ENCODE data around the gene TK1.
A peak's percentile ranks its signal among the peaks of the same experiment; 100 is the strongest.

The TK1 gene

GRCh38 chr17:78202666-78203065 is 15.8 kb upstream of the TK1 start:
- no peaks in the 10 kb centered on the region for H3K27me3 ChIP-seq (ENCODE audit: control insufficient read depth in 1 of 2, insufficient read depth in 2 of 2, low read length in 2 of 2)
- H3K4me3 ChIP-seq (ENCODE audit: low read depth in 1 of 2, low read length in 2 of 2), result no peak overlapping the region
- peaks cover 3 to 22% of the 10 kb centered on the region in 2 donors for H3K36me3 ChIP-seq (ENCODE audit: control insufficient read depth in 1 of 2, insufficient read depth in 2 of 2, low read length in 2 of 2)
- H3K27ac ChIP-seq (ENCODE audit: low read depth, low read length), result no peak overlapping the region
- no peak overlapping the region for H3K9ac ChIP-seq (ENCODE audit: low read depth in 1 of 2, low read length in 2 of 2)
- no peaks in the 10 kb centered on the region for H3K4me1 ChIP-seq (ENCODE audit: control insufficient read depth in 1 of 2, insufficient read depth in 2 of 2, low read length in 2 of 2)
- H3K9me3 ChIP-seq (ENCODE audit: control insufficient read depth in 1 of 2, low read length in 2 of 2), result no peaks in the 10 kb centered on the region

- Histone ChIP-seq H3K27ac (ENCODE audit: low read depth, low read length) (no peak overlapping the region), H3K9ac (ENCODE audit: low read depth in 1 of 2, low read length in 2 of 2) (no peak overlapping the region), H3K9me3 (ENCODE audit: control insufficient read depth in 1 of 2, low read length in 2 of 2) (no peaks in the 10 kb centered on the region), H3K4me3 (ENCODE audit: low read depth in 1 of 2, low read length in 2 of 2) (no peak overlapping the region), H3K36me3 (ENCODE audit: control insufficient read depth in 1 of 2, insufficient read depth in 2 of 2, low read length in 2 of 2) (peaks cover 9 to 31% of the 10 kb centered on the region in 2 donors), H3K4me1 (ENCODE audit: control insufficient read depth in 1 of 2, insufficient read depth in 2 of 2, low read length in 2 of 2) (no peaks in the 10 kb centered on the region), H3K27me3 (ENCODE audit: control insufficient read depth in 1 of 2, insufficient read depth in 2 of 2, low read length in 2 of 2) (no peaks in the 10 kb centered on the region)
Observed at GRCh38 chr17:78200451-78200850, 13.6 kb upstream of the TK1 start.

- Histone ChIP-seq H3K27me3 (ENCODE audit: control insufficient read depth in 1 of 2, insufficient read depth in 2 of 2, low read length in 2 of 2) (no peaks in the 10 kb centered on the region), H3K4me3 (ENCODE audit: low read depth in 1 of 2, low read length in 2 of 2) (no peak overlapping the region), H3K9me3 (ENCODE audit: control insufficient read depth in 1 of 2, low read length in 2 of 2) (no peaks in the 10 kb centered on the region), H3K4me1 (ENCODE audit: control insufficient read depth in 1 of 2, insufficient read depth in 2 of 2, low read length in 2 of 2) (peaks cover 0 to 4% of the 10 kb centered on the region in 2 donors), H3K9ac (ENCODE audit: low read depth in 1 of 2, low read length in 2 of 2) (no peak overlapping the region), H3K36me3 (ENCODE audit: control insufficient read depth in 1 of 2, insufficient read depth in 2 of 2, low read length in 2 of 2) (peaks cover 6 to 21% of the 10 kb centered on the region in 2 donors), H3K27ac (ENCODE audit: low read depth, low read length) (no peak overlapping the region)
Observed at GRCh38 chr17:78197147-78197832, 10.4 kb upstream of the TK1 start.

GRCh38 chr17:78196716-78197115 is 9.9 kb upstream of the TK1 start:
- Histone ChIP-seq H3K27ac (ENCODE audit: low read depth, low read length) (no peak overlapping the region), H3K9me3 (ENCODE audit: control insufficient read depth in 1 of 2, low read length in 2 of 2) (no peaks in the 10 kb centered on the region), H3K4me1 (ENCODE audit: control insufficient read depth in 1 of 2, insufficient read depth in 2 of 2, low read length in 2 of 2) (peaks cover 0 to 4% of the 10 kb centered on the region in 2 donors), H3K36me3 (ENCODE audit: control insufficient read depth in 1 of 2, insufficient read depth in 2 of 2, low read length in 2 of 2) (peaks cover 6 to 21% of the 10 kb centered on the region in 2 donors), H3K27me3 (ENCODE audit: control insufficient read depth in 1 of 2, insufficient read depth in 2 of 2, low read length in 2 of 2) (no peaks in the 10 kb centered on the region), H3K9ac (ENCODE audit: low read depth in 1 of 2, low read length in 2 of 2) (no peak overlapping the region), H3K4me3 (ENCODE audit: low read depth in 1 of 2, low read length in 2 of 2) (no peak overlapping the region)

GRCh38 chr17:78185981-78186691 is 716 bp downstream of the TK1 start:
- no peaks in the 10 kb centered on the region for H3K9me3 ChIP-seq (ENCODE audit: control insufficient read depth in 1 of 2, low read length in 2 of 2)
- H3K4me3 ChIP-seq (ENCODE audit: low read depth in 1 of 2, low read length in 2 of 2), result peak overlapping the region; percentile 24 to 53
- peaks cover 5 to 29% of the 10 kb centered on the region in 2 donors for H3K4me1 ChIP-seq (ENCODE audit: control insufficient read depth in 1 of 2, insufficient read depth in 2 of 2, low read length in 2 of 2)
- H3K36me3 ChIP-seq (ENCODE audit: control insufficient read depth in 1 of 2, insufficient read depth in 2 of 2, low read length in 2 of 2), result peaks cover 0 to 5% of the 10 kb centered on the region in 2 donors
- no peak overlapping the region for H3K27ac ChIP-seq (ENCODE audit: low read depth, low read length)
- no peaks in the 10 kb centered on the region for H3K27me3 ChIP-seq (ENCODE audit: control insufficient read depth in 1 of 2, insufficient read depth in 2 of 2, low read length in 2 of 2)
- H3K9ac ChIP-seq (ENCODE audit: low read depth in 1 of 2, low read length in 2 of 2), result peak overlapping the region; percentile 2 to 39

- H3K4me1 ChIP-seq (ENCODE audit: control insufficient read depth in 1 of 2, insufficient read depth in 2 of 2, low read length in 2 of 2), result peaks cover 14 to 32% of the 10 kb centered on the region in 2 donors
- no peak overlapping the region for H3K4me3 ChIP-seq (ENCODE audit: low read depth in 1 of 2, low read length in 2 of 2)
- peak overlapping the region; percentile 18 for H3K27ac ChIP-seq (ENCODE audit: low read depth, low read length)
- peaks cover 0 to 3% of the 10 kb centered on the region in 2 donors for H3K36me3 ChIP-seq (ENCODE audit: control insufficient read depth in 1 of 2, insufficient read depth in 2 of 2, low read length in 2 of 2)
- no peaks in the 10 kb centered on the region for H3K9me3 ChIP-seq (ENCODE audit: control insufficient read depth in 1 of 2, low read length in 2 of 2)
- H3K27me3 ChIP-seq (ENCODE audit: control insufficient read depth in 1 of 2, insufficient read depth in 2 of 2, low read length in 2 of 2), result no peaks in the 10 kb centered on the region
- H3K9ac ChIP-seq (ENCODE audit: low read depth in 1 of 2, low read length in 2 of 2), result no peak overlapping the region
Observed at GRCh38 chr17:78184868-78185267, 2.0 kb downstream of the TK1 start.

- Histone ChIP-seq H3K4me3 (ENCODE audit: low read depth in 1 of 2, low read length in 2 of 2) (no peak overlapping the region), H3K27ac (ENCODE audit: low read depth, low read length) (no peak overlapping the region), H3K4me1 (ENCODE audit: control insufficient read depth in 1 of 2, insufficient read depth in 2 of 2, low read length in 2 of 2) (peaks cover 14 to 32% of the 10 kb centered on the region in 2 donors), H3K36me3 (ENCODE audit: control insufficient read depth in 1 of 2, insufficient read depth in 2 of 2, low read length in 2 of 2) (peaks cover 0 to 3% of the 10 kb centered on the region in 2 donors), H3K9ac (ENCODE audit: low read depth in 1 of 2, low read length in 2 of 2) (no peak overlapping the region), H3K9me3 (ENCODE audit: control insufficient read depth in 1 of 2, low read length in 2 of 2) (no peaks in the 10 kb centered on the region), H3K27me3 (ENCODE audit: control insufficient read depth in 1 of 2, insufficient read depth in 2 of 2, low read length in 2 of 2) (no peaks in the 10 kb centered on the region)
Observed at GRCh38 chr17:78184351-78184750, 2.5 kb downstream of the TK1 start.

GRCh38 chr17:78183916-78184315 is 2.9 kb downstream of the TK1 start:
- Histone ChIP-seq H3K27ac (ENCODE audit: low read depth, low read length) (no peak overlapping the region), H3K9ac (ENCODE audit: low read depth in 1 of 2, low read length in 2 of 2) (no peak overlapping the region), H3K9me3 (ENCODE audit: control insufficient read depth in 1 of 2, low read length in 2 of 2) (no peaks in the 10 kb centered on the region), H3K36me3 (ENCODE audit: control insufficient read depth in 1 of 2, insufficient read depth in 2 of 2, low read length in 2 of 2) (peaks cover 0 to 3% of the 10 kb centered on the region in 2 donors), H3K4me1 (ENCODE audit: control insufficient read depth in 1 of 2, insufficient read depth in 2 of 2, low read length in 2 of 2) (peaks cover 14 to 32% of the 10 kb centered on the region in 2 donors), H3K27me3 (ENCODE audit: control insufficient read depth in 1 of 2, insufficient read depth in 2 of 2, low read length in 2 of 2) (no peaks in the 10 kb centered on the region), H3K4me3 (ENCODE audit: low read depth in 1 of 2, low read length in 2 of 2) (no peak overlapping the region)

GRCh38 chr17:78182504-78182903 is 4.3 kb downstream of the TK1 start:
- H3K9me3 ChIP-seq (ENCODE audit: control insufficient read depth in 1 of 2, low read length in 2 of 2), result no peaks in the 10 kb centered on the region
- H3K4me3 ChIP-seq (ENCODE audit: low read depth in 1 of 2, low read length in 2 of 2), result no peak overlapping the region
- no peak overlapping the region for H3K27ac ChIP-seq (ENCODE audit: low read depth, low read length)
- H3K27me3 ChIP-seq (ENCODE audit: control insufficient read depth in 1 of 2, insufficient read depth in 2 of 2, low read length in 2 of 2), result no peaks in the 10 kb centered on the region
- no peak overlapping the region for H3K9ac ChIP-seq (ENCODE audit: low read depth in 1 of 2, low read length in 2 of 2)
- H3K4me1 ChIP-seq (ENCODE audit: control insufficient read depth in 1 of 2, insufficient read depth in 2 of 2, low read length in 2 of 2), result peaks cover 14 to 29% of the 10 kb centered on the region in 2 donors
- peaks cover 0 to 3% of the 10 kb centered on the region in 2 donors for H3K36me3 ChIP-seq (ENCODE audit: control insufficient read depth in 1 of 2, insufficient read depth in 2 of 2, low read length in 2 of 2)

GRCh38 chr17:78180508-78180907 is 6.3 kb downstream of the TK1 start:
- Histone ChIP-seq H3K27me3 (ENCODE audit: control insufficient read depth in 1 of 2, insufficient read depth in 2 of 2, low read length in 2 of 2) (no peaks in the 10 kb centered on the region), H3K4me3 (ENCODE audit: low read depth in 1 of 2, low read length in 2 of 2) (no peak overlapping the region), H3K4me1 (ENCODE audit: control insufficient read depth in 1 of 2, insufficient read depth in 2 of 2, low read length in 2 of 2) (peaks cover 25 to 29% of the 10 kb centered on the region in 2 donors), H3K36me3 (ENCODE audit: control insufficient read depth in 1 of 2, insufficient read depth in 2 of 2, low read length in 2 of 2) (peaks cover 0 to 3% of the 10 kb centered on the region in 2 donors), H3K9me3 (ENCODE audit: control insufficient read depth in 1 of 2, low read length in 2 of 2) (no peaks in the 10 kb centered on the region), H3K27ac (ENCODE audit: low read depth, low read length) (no peak overlapping the region), H3K9ac (ENCODE audit: low read depth in 1 of 2, low read length in 2 of 2) (no peak overlapping the region)

All from duodenal mucosa (tissue), 2 donors.